Endodermal cell (in vitro differentiated cells): Measurements from ENCODE around the gene HSPA1B. TPM values are rescaled to one million over a fixed set of nuclear protein-coding genes. Genes with fewer than 3 reads are reported as not detected.
"Not testable (repeated sequence)": the region's sequence is repeated elsewhere in the genome, so short reads cannot be mapped to it uniquely, and the experiment has no call there.

Experiments
- DNase-seq: peaks from one replicate; pipeline ENCODE4 v3.0.0-alpha.2; 2017
- H3K27ac ChIP-seq: 2 replicates; pipeline ENCODE4 v1.5.1; 2013; ENCODE audit warnings: mild to moderate bottlenecking, low read depth, low read length, moderate library complexity
- H3K27me3 ChIP-seq: 2 replicates; pipeline ENCODE4 v1.6.1; 2013; ENCODE audit warnings: mild to moderate bottlenecking, low read length, moderate library complexity; ENCODE audit not compliant: insufficient read depth, control insufficient read depth, poor library complexity, severe bottlenecking
- H3K36me3 ChIP-seq: 2 replicates; pipeline ENCODE4 v1.7.0; 2013; ENCODE audit warnings: mild to moderate bottlenecking, low read length, moderate library complexity; ENCODE audit not compliant: control insufficient read depth, insufficient read depth
- H3K4me1 ChIP-seq: one replicate; pipeline ENCODE4 v1.7.0; 2013; ENCODE audit warnings: low read length; ENCODE audit not compliant: control insufficient read depth, insufficient read depth
- H3K4me3 ChIP-seq: 2 replicates; pipeline ENCODE4 v1.5.1; 2013; ENCODE audit warnings: mild to moderate bottlenecking, low read length, moderate library complexity
- H3K9ac ChIP-seq: 2 replicates; pipeline ENCODE4 v1.6.1; 2013; ENCODE audit warnings: mild to moderate bottlenecking, low read length, moderate library complexity; ENCODE audit not compliant: poor library complexity, severe bottlenecking; ENCODE audit errors: extremely low read depth
- H3K9me3 ChIP-seq: 2 replicates; pipeline ENCODE4 v1.6.1; 2013; ENCODE audit warnings: mild to moderate bottlenecking, low read length, moderate library complexity; ENCODE audit not compliant: control insufficient read depth
- H3K27ac Mint-ChIP-seq: 2 replicates; pipeline ENCODE4 v1.8.0; 2020; ENCODE audit warnings: mixed read lengths
- H3K27me3 Mint-ChIP-seq: 2 replicates; pipeline ENCODE4 v1.8.0; 2021; ENCODE audit warnings: mild to moderate bottlenecking, mixed read lengths; ENCODE audit not compliant: insufficient read depth
- H3K36me3 Mint-ChIP-seq: 2 replicates; pipeline ENCODE4 v1.8.0; 2020; ENCODE audit warnings: low read depth, mixed read lengths
- H3K4me1 Mint-ChIP-seq: 2 replicates; pipeline ENCODE4 v1.8.0; 2020; ENCODE audit warnings: mixed read lengths
- H3K4me3 Mint-ChIP-seq: 2 replicates; pipeline ENCODE4 v1.8.0; 2020; ENCODE audit warnings: mild to moderate bottlenecking, moderate library complexity, mixed read lengths
- H3K9me3 Mint-ChIP-seq: 2 replicates; pipeline ENCODE4 v1.8.0; 2020; ENCODE audit warnings: mild to moderate bottlenecking, mixed read lengths
- WGBS, 2 experiments: methylation state at CpG; one replicate each; pipeline versions ENCODE4 v1.1.5 to v1.1.7; 2013; ENCODE audit warnings: missing lambda C conversion rate in 2 of 2, mixed read lengths in 1 of 2; ENCODE audit not compliant: insufficient coverage in 1 of 2, insufficient read length in 1 of 2; 5-methylcytosine and 5-hydroxymethylcytosine counted together
- total RNA-seq, 2 donors: library from RNA; stranded (reverse); fragmentation: NEBNext Ultra II Directional in 1 of 2; extraction: Animal tissue kit (Norgen Biotek cat#: 25700) in 1 of 2; gene quantifications; 2 replicates in 1 of 2; 3 replicates in 1 of 2; pipeline ENCODE4 v1.2.1, GENCODE V29; 2021
- TF ChIP-seq, protein P1 (sequence below): fragments of 200-600 bp; sonication (generic); conservative IDR thresholded peaks from 2 replicates; pipeline ENCODE4 v1.5.0; 2021; ENCODE audit warnings: antibody characterized with exemption, mild to moderate bottlenecking

HSPA1B gene
- total RNA-seq, 2 donors from 2014 or later: 61.8 to 83.9 TPM

DNA sequence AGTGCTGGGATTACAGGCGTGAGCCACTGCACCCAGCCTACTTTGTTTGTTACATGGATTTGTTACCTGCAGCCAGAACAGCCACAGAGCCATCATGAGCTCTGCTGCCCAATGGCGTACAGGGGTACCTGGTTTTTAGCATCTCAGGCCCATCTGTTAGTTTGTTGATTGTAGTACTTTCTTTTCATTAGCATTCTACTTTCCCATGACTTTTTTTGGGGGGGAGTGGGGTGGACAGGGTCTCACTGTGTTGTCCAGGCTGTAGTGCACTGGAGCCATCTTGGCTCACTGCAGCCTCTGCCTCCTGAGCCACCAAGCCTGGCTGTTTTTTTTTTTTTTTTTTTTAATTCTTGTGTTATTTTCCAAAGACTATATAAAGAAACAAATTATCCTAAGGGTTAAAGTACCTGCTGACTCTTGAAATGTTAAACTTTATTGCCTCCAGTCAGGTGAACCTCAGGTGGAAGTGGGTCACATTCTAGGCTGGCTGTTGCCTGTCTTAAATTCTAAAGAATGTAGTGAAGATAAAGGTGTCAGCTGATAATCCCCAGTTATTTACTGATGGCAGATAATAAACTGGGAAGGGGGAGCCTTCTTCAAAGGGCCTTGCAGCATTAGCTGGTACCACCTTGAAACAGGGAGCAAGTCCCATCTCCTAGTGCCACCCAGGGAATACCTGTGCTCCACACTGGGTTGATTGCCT, 19.9 kb downstream of the HSPA1B start:
- Histone ChIP-seq H3K27me3 (no peaks in the 10 kb centered on the region), H3K9me3 (no peaks in the 10 kb centered on the region), H3K4me1 (peaks cover 3% of the 10 kb centered on the region), H3K27ac (no peak overlapping the region), H3K9ac (no peak overlapping the region), H3K4me3 (no peak overlapping the region), H3K36me3 (no peaks in the 10 kb centered on the region)
- Mint-ChIP-seq H3K9me3 (peaks cover 4% of the 10 kb centered on the region), H3K27me3 (peaks cover 6% of the 10 kb centered on the region), H3K27ac (no peak overlapping the region), H3K4me3 (no peak overlapping the region), H3K4me1 (peaks cover 7% of the 10 kb centered on the region), H3K36me3 (peaks cover under 1% of the 10 kb centered on the region)
- TF ChIP-seq, protein P1, sequence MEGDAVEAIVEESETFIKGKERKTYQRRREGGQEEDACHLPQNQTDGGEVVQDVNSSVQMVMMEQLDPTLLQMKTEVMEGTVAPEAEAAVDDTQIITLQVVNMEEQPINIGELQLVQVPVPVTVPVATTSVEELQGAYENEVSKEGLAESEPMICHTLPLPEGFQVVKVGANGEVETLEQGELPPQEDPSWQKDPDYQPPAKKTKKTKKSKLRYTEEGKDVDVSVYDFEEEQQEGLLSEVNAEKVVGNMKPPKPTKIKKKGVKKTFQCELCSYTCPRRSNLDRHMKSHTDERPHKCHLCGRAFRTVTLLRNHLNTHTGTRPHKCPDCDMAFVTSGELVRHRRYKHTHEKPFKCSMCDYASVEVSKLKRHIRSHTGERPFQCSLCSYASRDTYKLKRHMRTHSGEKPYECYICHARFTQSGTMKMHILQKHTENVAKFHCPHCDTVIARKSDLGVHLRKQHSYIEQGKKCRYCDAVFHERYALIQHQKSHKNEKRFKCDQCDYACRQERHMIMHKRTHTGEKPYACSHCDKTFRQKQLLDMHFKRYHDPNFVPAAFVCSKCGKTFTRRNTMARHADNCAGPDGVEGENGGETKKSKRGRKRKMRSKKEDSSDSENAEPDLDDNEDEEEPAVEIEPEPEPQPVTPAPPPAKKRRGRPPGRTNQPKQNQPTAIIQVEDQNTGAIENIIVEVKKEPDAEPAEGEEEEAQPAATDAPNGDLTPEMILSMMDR: no peak
- no peak for DNase-seq
- 94 to 100% methylated on average over 1 to 2 of the region's 2 CpGs for WGBS, 2 experiments

DNA sequence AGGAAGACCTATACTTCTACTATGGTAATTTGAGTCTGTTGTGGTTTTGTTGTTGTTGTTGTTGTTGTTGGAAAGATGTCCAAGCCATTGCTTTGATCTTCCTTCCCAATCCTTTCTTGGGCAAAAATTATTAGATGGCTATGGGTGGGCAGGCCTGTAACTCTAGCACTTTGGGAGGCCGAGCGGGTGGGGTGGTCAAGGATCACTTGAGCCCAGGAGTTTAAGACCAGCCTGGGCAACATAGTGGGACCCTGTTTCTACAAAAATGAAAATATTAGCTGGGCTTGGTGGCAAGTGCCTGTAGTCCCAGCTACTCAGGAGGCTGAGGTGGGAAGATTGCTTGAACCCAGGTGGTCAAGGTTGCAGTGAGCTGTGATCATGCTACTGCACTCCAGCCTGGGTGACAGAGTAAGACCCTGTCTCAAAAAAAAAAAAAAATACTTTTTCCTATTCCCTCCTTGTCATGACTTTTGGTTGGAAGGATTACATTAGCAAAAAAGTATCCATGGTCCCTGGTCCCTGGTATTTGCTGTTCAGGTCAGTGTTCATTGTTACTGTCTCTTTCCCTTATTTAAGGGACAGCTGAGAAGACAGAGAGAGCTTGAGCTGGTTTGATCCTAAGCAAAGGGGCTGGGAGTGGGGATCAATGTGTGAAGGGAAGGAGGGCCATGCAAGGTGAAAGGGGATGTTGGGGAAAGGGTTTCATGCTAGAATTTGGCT, 23.4 kb downstream of the HSPA1B start:
- TF ChIP-seq, protein P1: no peak
- H3K27me3 ChIP-seq: no peaks in the 10 kb centered on the region
- no peak for DNase-seq
- no peak overlapping the region for H3K9ac ChIP-seq
- H3K4me3 ChIP-seq: no peak overlapping the region
- H3K9me3 ChIP-seq: peaks cover 9% of the 10 kb centered on the region
- Mint-ChIP-seq H3K9me3 (peaks cover 24% of the 10 kb centered on the region), H3K4me1 (peaks cover 7% of the 10 kb centered on the region), H3K36me3 (peaks cover 15% of the 10 kb centered on the region), H3K4me3 (peak overlapping the region; percentile 20), H3K27me3 (peaks cover 6% of the 10 kb centered on the region), H3K27ac (peak overlapping the region; percentile 67)
- peaks cover 3% of the 10 kb centered on the region for H3K4me1 ChIP-seq
- 95 to 100% methylated on average over 2 of the region's 2 CpGs for WGBS, 2 experiments
- no peak overlapping the region for H3K27ac ChIP-seq
- H3K36me3 ChIP-seq: peaks cover 4% of the 10 kb centered on the region

DNA sequence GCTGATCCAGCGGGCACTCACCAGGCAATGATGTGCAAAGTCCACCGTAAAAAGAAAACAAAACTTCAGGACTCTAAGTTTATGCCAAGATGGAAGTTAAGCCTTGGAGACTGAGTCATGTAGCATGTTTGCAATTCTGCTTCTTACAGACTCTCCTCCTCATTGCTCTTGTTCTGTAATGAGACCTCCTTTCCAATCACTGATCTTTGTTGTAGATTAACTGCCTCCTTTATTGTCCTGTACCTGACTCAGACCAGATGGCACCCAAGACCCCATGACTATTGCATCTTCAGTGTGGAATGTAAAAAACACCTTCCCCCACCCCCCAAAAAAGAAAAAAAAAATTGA, 23.9 kb downstream of the HSPA1B start:
- H3K4me1 Mint-ChIP-seq: peaks cover 7% of the 10 kb centered on the region
- H3K27me3 Mint-ChIP-seq: peaks cover 6% of the 10 kb centered on the region
- DNase-seq: no peak
- TF ChIP-seq, protein P1: no peak
- Histone ChIP-seq H3K27me3 (no peaks in the 10 kb centered on the region), H3K4me1 (peaks cover 3% of the 10 kb centered on the region), H3K36me3 (peaks cover 4% of the 10 kb centered on the region), H3K4me3 (no peak overlapping the region), H3K9me3 (peaks cover 9% of the 10 kb centered on the region), H3K9ac (no peak overlapping the region), H3K27ac (no peak overlapping the region)
- WGBS, 2 experiments: 99 to 100% methylated on average over 2 of the region's 2 CpGs
- peaks cover 24% of the 10 kb centered on the region for H3K9me3 Mint-ChIP-seq
- H3K27ac Mint-ChIP-seq: peak overlapping the region; percentile 67
- peaks cover 15% of the 10 kb centered on the region for H3K36me3 Mint-ChIP-seq
- peak overlapping the region; percentile 20 for H3K4me3 Mint-ChIP-seq

DNA sequence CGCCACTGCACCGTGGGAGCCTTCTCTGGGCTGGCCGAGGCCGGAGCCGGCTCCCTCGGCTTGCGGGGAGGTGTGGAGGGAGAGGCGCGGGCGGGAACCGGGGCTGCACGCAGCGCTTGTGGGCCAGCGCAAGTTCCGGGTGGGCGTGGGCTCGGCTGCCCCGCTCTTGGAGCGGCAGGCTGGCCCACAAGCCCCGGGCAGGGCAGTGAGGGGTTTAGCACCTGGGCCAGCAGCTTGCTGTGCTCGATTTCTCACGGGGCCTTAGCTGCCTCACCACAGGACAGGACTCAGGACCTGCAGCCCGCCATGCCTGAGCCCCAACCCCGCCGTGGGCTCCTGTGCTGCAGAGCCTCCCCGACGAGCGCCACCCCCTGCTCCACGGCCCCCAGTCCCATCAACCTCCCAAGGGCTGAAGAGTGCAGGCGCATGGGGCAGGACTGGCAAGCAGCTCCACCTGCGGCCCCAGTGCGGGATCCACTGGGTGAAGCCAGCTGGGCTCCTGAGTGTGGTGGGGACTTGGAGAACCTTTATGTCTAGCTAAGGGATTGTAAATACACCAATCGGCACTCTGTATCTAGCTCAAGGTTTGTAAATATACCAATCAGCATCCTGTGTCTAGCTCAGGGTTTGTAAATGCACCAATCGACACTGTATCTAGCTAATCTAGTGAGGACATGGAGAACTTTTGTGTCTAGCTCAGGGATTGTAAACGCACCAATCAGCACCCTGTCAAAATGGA, 24.6 kb downstream of the HSPA1B start:
- not testable (repeated sequence) for H3K4me1 Mint-ChIP-seq, H3K27me3 Mint-ChIP-seq, H3K9ac ChIP-seq, H3K4me1 ChIP-seq, H3K27ac Mint-ChIP-seq, H3K4me3 ChIP-seq, H3K9me3 ChIP-seq, H3K27ac ChIP-seq, H3K36me3 ChIP-seq, H3K27me3 ChIP-seq, H3K4me3 Mint-ChIP-seq
- peaks cover 20% of the 10 kb centered on the region for H3K36me3 Mint-ChIP-seq
- peak; percentile 67 for DNase-seq
- 90 to 96% methylated on average over 13 to 35 of the region's 35 CpGs for WGBS, 2 experiments
- H3K9me3 Mint-ChIP-seq: peaks cover 24% of the 10 kb centered on the region
